ENCODE data around the gene NCAM2. TPM values are rescaled to one million over a fixed set of nuclear protein-coding genes. Genes with fewer than 3 reads are reported as not detected.

NCAM2 gene
- total and polyA plus RNA-seq, 2 experiments from 2014 or later: 0.36 to 0.83 TPM

DNA sequence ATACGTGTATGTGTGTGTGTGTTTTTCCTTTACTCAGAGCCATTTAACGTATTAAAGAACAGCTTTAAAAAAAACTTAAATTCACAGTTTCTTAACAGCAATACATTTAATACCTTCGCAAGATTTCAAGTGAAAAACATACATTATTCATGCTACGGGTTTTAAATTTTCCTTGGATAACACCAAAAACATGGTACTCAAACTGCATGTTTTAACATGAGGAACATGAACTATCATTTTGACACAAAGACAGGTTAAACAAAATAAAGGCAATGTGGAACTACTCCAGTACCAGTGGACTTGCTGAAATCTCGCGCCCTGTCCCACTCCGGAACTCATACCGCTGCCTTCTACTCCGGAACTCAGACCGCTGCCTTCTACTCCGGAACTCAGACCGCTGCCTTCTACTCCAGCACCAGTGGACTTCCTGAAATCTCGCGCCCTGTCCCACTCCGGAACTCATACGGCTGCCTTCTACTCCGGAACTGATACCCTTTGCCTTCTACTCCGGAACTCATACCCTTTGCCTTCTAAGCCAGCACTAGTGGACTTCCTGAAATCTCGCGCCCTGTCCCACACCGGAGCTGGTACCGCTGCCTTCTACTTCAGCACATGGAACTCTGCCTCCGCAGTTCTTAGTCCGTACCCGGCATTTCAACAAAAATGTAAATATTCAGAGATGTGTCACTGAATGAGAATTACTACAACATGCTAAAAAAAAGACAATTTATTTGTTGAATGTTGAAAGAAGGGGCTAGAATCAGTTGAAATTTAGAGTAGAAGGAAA, 148.6 kb downstream of the NCAM2 start:
- Histone ChIP-seq H3K36me3 (ENCODE audit: insufficient read depth) (no peaks in the 10 kb centered on the region), H3K4me2 (no peak overlapping the region), H2AFZ (no peak overlapping the region), H3F3A (replicated peaks; ENCODE audit: low read depth) (no peaks in the 10 kb centered on the region), H3K9me2 (ENCODE audit: insufficient read depth) (no peaks in the 10 kb centered on the region), H3K27ac (ENCODE audit: low read depth) (no peak overlapping the region), H3K4me3 (no peak overlapping the region), H3K27me3 (ENCODE audit: insufficient read depth) (no peaks in the 10 kb centered on the region), H3K4me1 (ENCODE audit: insufficient read depth) (peaks cover 5% of the 10 kb centered on the region; the same call in 1 of the 2 replicates), H3K79me2 (replicated peaks; ENCODE audit: insufficient read depth) (no peaks in the 10 kb centered on the region), H4K20me1 (replicated peaks; ENCODE audit: insufficient read depth) (no peaks in the 10 kb centered on the region)
- Mint-ChIP-seq H3K27ac (no peak overlapping the region), H3K4me1 (peaks cover 4% of the 10 kb centered on the region; the same call in 2 of the 3 replicates), H3K4me3 (no peak overlapping the region), H3K36me3 (ENCODE audit: low read depth) (no peaks in the 10 kb centered on the region), H3K27me3 (ENCODE audit: insufficient read depth, low read depth, poor library complexity) (no peaks in the 10 kb centered on the region), H3K9me3 (no peaks in the 10 kb centered on the region)
- ATAC-seq: no peak
- DNase-seq (ENCODE audit: low spot score): no peak
- TF ChIP-seq JUNB (IDR thresholded peaks at IDR 0.05; ENCODE audit: unreplicated experiment) (no peak), ZNF114 (CRISPR knock-in tag; IDR thresholded peaks at IDR 0.05) (no peak), EZH2 (IDR thresholded peaks at IDR 0.05; ENCODE audit: low read depth, unreplicated experiment) (no peak), POLR2AphosphoS5 (IDR thresholded peaks at IDR 0.05; ENCODE audit: low read depth) (no peak), ZNF331 (CRISPR knock-in tag; IDR thresholded peaks at IDR 0.05; ENCODE audit: low read depth) (no peak), STAT1 (IDR thresholded peaks at IDR 0.05; ENCODE audit: unreplicated experiment) (no peak)
- TF ChIP-seq, protein P1, sequence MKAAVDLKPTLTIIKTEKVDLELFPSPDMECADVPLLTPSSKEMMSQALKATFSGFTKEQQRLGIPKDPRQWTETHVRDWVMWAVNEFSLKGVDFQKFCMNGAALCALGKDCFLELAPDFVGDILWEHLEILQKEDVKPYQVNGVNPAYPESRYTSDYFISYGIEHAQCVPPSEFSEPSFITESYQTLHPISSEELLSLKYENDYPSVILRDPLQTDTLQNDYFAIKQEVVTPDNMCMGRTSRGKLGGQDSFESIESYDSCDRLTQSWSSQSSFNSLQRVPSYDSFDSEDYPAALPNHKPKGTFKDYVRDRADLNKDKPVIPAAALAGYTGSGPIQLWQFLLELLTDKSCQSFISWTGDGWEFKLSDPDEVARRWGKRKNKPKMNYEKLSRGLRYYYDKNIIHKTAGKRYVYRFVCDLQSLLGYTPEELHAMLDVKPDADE (IDR thresholded peaks at IDR 0.05): no peak
- TF ChIP-seq, protein P2, sequence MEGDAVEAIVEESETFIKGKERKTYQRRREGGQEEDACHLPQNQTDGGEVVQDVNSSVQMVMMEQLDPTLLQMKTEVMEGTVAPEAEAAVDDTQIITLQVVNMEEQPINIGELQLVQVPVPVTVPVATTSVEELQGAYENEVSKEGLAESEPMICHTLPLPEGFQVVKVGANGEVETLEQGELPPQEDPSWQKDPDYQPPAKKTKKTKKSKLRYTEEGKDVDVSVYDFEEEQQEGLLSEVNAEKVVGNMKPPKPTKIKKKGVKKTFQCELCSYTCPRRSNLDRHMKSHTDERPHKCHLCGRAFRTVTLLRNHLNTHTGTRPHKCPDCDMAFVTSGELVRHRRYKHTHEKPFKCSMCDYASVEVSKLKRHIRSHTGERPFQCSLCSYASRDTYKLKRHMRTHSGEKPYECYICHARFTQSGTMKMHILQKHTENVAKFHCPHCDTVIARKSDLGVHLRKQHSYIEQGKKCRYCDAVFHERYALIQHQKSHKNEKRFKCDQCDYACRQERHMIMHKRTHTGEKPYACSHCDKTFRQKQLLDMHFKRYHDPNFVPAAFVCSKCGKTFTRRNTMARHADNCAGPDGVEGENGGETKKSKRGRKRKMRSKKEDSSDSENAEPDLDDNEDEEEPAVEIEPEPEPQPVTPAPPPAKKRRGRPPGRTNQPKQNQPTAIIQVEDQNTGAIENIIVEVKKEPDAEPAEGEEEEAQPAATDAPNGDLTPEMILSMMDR (conservative IDR thresholded peaks at IDR 0.05; ENCODE audit: low read depth in 2 of 2): no peak
- TF ChIP-seq, protein P3, sequence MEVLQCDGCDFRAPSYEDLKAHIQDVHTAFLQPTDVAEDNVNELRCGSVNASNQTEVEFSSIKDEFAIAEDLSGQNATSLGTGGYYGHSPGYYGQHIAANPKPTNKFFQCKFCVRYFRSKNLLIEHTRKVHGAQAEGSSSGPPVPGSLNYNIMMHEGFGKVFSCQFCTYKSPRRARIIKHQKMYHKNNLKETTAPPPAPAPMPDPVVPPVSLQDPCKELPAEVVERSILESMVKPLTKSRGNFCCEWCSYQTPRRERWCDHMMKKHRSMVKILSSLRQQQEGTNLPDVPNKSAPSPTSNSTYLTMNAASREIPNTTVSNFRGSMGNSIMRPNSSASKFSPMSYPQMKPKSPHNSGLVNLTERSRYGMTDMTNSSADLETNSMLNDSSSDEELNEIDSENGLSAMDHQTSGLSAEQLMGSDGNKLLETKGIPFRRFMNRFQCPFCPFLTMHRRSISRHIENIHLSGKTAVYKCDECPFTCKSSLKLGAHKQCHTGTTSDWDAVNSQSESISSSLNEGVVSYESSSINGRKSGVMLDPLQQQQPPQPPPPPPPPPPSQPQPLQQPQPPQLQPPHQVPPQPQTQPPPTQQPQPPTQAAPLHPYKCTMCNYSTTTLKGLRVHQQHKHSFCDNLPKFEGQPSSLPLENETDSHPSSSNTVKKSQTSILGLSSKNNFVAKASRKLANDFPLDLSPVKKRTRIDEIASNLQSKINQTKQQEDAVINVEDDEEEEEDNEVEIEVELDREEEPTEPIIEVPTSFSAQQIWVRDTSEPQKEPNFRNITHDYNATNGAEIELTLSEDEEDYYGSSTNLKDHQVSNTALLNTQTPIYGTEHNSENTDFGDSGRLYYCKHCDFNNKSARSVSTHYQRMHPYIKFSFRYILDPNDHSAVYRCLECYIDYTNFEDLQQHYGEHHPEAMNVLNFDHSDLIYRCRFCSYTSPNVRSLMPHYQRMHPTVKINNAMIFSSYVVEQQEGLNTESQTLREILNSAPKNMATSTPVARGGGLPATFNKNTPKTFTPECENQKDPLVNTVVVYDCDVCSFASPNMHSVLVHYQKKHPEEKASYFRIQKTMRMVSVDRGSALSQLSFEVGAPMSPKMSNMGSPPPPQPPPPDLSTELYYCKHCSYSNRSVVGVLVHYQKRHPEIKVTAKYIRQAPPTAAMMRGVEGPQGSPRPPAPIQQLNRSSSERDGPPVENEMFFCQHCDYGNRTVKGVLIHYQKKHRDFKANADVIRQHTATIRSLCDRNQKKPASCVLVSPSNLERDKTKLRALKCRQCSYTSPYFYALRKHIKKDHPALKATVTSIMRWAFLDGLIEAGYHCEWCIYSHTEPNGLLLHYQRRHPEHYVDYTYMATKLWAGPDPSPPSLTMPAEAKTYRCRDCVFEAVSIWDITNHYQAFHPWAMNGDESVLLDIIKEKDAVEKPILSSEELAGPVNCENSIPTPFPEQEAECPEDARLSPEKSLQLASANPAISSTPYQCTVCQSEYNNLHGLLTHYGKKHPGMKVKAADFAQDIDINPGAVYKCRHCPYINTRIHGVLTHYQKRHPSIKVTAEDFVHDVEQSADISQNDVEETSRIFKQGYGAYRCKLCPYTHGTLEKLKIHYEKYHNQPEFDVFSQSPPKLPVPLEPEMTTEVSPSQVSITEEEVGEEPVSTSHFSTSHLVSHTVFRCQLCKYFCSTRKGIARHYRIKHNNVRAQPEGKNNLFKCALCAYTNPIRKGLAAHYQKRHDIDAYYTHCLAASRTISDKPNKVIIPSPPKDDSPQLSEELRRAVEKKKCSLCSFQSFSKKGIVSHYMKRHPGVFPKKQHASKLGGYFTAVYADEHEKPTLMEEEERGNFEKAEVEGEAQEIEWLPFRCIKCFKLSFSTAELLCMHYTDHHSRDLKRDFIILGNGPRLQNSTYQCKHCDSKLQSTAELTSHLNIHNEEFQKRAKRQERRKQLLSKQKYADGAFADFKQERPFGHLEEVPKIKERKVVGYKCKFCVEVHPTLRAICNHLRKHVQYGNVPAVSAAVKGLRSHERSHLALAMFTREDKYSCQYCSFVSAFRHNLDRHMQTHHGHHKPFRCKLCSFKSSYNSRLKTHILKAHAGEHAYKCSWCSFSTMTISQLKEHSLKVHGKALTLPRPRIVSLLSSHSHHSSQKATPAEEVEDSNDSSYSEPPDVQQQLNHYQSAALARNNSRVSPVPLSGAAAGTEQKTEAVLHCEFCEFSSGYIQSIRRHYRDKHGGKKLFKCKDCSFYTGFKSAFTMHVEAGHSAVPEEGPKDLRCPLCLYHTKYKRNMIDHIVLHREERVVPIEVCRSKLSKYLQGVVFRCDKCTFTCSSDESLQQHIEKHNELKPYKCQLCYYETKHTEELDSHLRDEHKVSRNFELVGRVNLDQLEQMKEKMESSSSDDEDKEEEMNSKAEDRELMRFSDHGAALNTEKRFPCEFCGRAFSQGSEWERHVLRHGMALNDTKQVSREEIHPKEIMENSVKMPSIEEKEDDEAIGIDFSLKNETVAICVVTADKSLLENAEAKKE (CRISPR knock-in tag; IDR thresholded peaks at IDR 0.05): no peak

Data from GM23338 (cell line).